ENCODE measurements around the gene POU1F1. TPM values are rescaled to one million over a fixed set of nuclear protein-coding genes. Genes with fewer than 3 reads are reported as not detected.

POU1F1 gene
- total RNA-seq, 1 donor from 2014 or later = not detected

DNA sequence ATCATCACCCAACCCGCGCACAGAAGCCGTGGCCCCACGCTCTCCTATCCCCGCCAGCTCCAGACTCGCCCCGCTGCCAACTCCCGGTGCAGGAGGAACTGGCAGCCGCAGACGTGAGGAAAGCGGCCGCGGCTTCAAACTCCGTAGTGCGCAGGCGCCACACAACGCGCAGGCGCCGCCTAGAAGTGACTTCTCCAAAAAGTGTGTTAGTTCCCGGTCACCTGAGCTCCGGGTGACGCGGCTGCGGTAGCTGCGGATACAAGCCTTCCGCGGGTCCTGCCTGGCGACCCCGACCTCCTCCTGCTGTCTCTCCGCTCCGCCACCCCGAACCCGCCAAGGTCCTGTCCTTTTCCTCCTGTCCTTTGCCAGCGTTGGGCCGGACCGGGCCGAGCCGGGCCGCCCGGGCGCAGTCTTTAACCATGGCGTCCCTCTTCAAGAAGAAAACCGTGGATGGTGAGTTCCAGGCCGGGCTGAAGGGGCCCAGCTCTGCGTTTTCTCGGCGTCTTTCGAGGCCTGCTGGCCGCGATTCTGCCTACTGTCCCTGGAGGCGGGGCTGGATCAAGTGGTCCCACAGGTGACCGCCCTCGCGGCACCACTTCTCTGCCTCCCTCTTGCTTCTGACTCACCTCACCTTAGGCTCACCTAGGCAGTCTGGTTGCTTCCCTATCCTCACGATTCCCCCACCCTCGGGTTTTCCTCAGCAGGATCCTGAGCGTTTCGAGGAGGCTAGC is 49.1 kb downstream of the POU1F1 start, which contains the start of gene CHMP2B:
CHMP2B (plus strand) TSS at position 206 of the 731 bp plus-strand sequence; CDS start at position 420, 214 bp downstream.
- Mint-ChIP-seq H3K4me3 (ENCODE audit: unreplicated experiment) (peak within 1 kb of the TSS; percentile 98), H3K36me3 (ENCODE audit: low read depth, unreplicated experiment) (peaks cover 8% of the 10 kb centered on the region), H3K27ac (ENCODE audit: unreplicated experiment) (peak within 1 kb of the TSS; percentile 98), H3K4me1 (ENCODE audit: unreplicated experiment) (peaks cover 22% of the 10 kb centered on the region), H3K27me3 (ENCODE audit: unreplicated experiment) (peaks cover 2% of the 10 kb centered on the region), H3K9me3 (ENCODE audit: unreplicated experiment) (no peaks in the 10 kb centered on the region)
- peak; percentile 92 for DNase-seq (ENCODE audit: low spot score)
- TF ChIP-seq, protein P1, sequence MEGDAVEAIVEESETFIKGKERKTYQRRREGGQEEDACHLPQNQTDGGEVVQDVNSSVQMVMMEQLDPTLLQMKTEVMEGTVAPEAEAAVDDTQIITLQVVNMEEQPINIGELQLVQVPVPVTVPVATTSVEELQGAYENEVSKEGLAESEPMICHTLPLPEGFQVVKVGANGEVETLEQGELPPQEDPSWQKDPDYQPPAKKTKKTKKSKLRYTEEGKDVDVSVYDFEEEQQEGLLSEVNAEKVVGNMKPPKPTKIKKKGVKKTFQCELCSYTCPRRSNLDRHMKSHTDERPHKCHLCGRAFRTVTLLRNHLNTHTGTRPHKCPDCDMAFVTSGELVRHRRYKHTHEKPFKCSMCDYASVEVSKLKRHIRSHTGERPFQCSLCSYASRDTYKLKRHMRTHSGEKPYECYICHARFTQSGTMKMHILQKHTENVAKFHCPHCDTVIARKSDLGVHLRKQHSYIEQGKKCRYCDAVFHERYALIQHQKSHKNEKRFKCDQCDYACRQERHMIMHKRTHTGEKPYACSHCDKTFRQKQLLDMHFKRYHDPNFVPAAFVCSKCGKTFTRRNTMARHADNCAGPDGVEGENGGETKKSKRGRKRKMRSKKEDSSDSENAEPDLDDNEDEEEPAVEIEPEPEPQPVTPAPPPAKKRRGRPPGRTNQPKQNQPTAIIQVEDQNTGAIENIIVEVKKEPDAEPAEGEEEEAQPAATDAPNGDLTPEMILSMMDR (IDR thresholded peaks at IDR 0.05; ENCODE audit: unreplicated experiment) = no peak

GRCh38 chr3:87225659-87226058 is 50.7 kb downstream of the POU1F1 start:
- H3K27ac Mint-ChIP-seq (ENCODE audit: unreplicated experiment) = no peak overlapping the region
- DNase-seq (ENCODE audit: low spot score) = no peak
- H3K4me3 Mint-ChIP-seq (ENCODE audit: unreplicated experiment) = no peak overlapping the region
- no peaks in the 10 kb centered on the region for H3K27me3 Mint-ChIP-seq (ENCODE audit: unreplicated experiment)
- no peaks in the 10 kb centered on the region for H3K9me3 Mint-ChIP-seq (ENCODE audit: unreplicated experiment)
- H3K4me1 Mint-ChIP-seq (ENCODE audit: unreplicated experiment) = peaks cover 13% of the 10 kb centered on the region
- TF ChIP-seq, protein P1 (IDR thresholded peaks at IDR 0.05; ENCODE audit: unreplicated experiment) = no peak
- peaks cover 4% of the 10 kb centered on the region for H3K36me3 Mint-ChIP-seq (ENCODE audit: low read depth, unreplicated experiment)

DNA sequence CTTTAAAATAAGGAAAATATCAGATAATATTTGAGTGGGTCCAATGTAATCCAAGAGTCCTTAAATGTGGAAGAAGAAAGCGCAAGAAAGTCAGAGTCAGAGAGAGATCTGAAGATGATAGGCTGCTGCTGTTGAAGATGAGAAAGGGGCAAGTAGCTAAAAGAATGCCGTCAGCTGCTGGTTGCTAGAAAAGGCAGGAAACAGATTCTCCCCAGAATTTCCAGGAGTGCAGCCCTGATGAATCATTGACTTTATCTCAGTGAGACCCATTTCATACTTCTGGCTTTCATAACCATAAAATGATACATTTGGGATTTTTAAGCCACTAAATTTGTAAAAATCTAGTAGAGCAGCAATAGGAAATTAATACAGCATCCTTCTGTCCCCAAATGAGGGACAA is 56.8 kb downstream of the POU1F1 start:
- Mint-ChIP-seq H3K27ac (ENCODE audit: unreplicated experiment) (no peak overlapping the region), H3K4me3 (ENCODE audit: unreplicated experiment) (no peak overlapping the region), H3K9me3 (ENCODE audit: unreplicated experiment) (no peaks in the 10 kb centered on the region), H3K36me3 (ENCODE audit: low read depth, unreplicated experiment) (no peaks in the 10 kb centered on the region), H3K27me3 (ENCODE audit: unreplicated experiment) (no peaks in the 10 kb centered on the region), H3K4me1 (ENCODE audit: unreplicated experiment) (no peaks in the 10 kb centered on the region)
- TF ChIP-seq, protein P1 (IDR thresholded peaks at IDR 0.05; ENCODE audit: unreplicated experiment) = no peak
- DNase-seq (ENCODE audit: low spot score) = no peak

DNA sequence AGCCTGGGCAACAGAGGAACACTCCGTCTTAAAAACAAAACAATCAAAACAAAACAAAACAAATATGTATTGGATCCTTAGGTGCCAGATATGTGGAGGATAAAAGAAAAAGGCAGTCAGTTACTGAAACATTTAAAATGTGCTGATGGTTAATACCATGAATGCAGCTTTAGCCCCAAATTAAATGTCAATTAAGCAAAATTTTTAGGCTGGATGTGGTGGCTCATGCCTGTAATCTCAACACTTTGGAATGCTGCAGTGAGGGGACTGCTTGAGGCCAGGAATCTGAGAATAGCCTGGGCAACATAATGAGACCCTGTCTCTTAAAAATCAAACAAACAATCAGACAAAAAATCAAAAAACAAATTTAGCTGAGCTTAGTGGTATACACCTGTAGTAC is 57.8 kb downstream of the POU1F1 start:
- no peak for DNase-seq (ENCODE audit: low spot score)
- H3K9me3 Mint-ChIP-seq (ENCODE audit: unreplicated experiment) = no peaks in the 10 kb centered on the region
- no peak overlapping the region for H3K4me3 Mint-ChIP-seq (ENCODE audit: unreplicated experiment)
- TF ChIP-seq, protein P1 (IDR thresholded peaks at IDR 0.05; ENCODE audit: unreplicated experiment) = no peak
- H3K27me3 Mint-ChIP-seq (ENCODE audit: unreplicated experiment) = no peaks in the 10 kb centered on the region
- H3K27ac Mint-ChIP-seq (ENCODE audit: unreplicated experiment) = no peak overlapping the region
- H3K36me3 Mint-ChIP-seq (ENCODE audit: low read depth, unreplicated experiment) = no peaks in the 10 kb centered on the region
- peaks cover under 1% of the 10 kb centered on the region for H3K4me1 Mint-ChIP-seq (ENCODE audit: unreplicated experiment)

Small RNA genes within 50 kb of the gene (microRNA-seq; reads per million reads assigned to microRNA genes)
- gene MIR4795 (ENCODE audit: unreplicated experiment) = not detected

Other genes starting within 250 kb of the POU1F1 start
- gene CHMP2B, start 49.3 kb downstream of the POU1F1 start, total RNA-seq (ENCODE audit: unreplicated experiment) = 40.7 TPM

All from endothelial cell (in vitro differentiated cells).